Liver (tissue), 9 donors: ENCODE data around the gene ZNF490. TPM values are rescaled to one million over a fixed set of nuclear protein-coding genes. Genes with fewer than 3 reads are reported as not detected.

Experiments used
- DNase-seq: peaks from one replicate; pipeline ENCODE4 v3.0.0-alpha.2; 2017; ENCODE audit warnings: low spot score
- H3K27ac ChIP-seq, 2 donors: one replicate each; pipeline ENCODE4 v1.7.0; 2013; ENCODE audit warnings: inconsistent platforms in 2 of 2, low read length in 2 of 2, control low read depth in 1 of 2, low read depth in 1 of 2, mild to moderate bottlenecking in 1 of 2
- H3K27me3 ChIP-seq, 4 donors: one replicate each; pipeline versions ENCODE4 v1.6.1 to v1.7.0; 2013; ENCODE audit warnings: low read length in 3 of 4, inconsistent platforms in 1 of 4, mild to moderate bottlenecking in 1 of 4, moderate library complexity in 1 of 4; ENCODE audit not compliant: control insufficient read depth in 4 of 4, insufficient read depth in 4 of 4
- H3K36me3 ChIP-seq, 4 donors: one replicate each; pipeline versions ENCODE4 v1.6.1 to v1.7.0; 2013; ENCODE audit warnings: low read length in 3 of 4, mild to moderate bottlenecking in 3 of 4, low read depth in 1 of 4, moderate library complexity in 1 of 4; ENCODE audit not compliant: control insufficient read depth in 4 of 4, insufficient read depth in 3 of 4
- H3K4me1 ChIP-seq, 4 donors: one replicate each; pipeline versions ENCODE4 v1.6.1 to v1.7.0; 2013; ENCODE audit warnings: low read length in 3 of 4, mild to moderate bottlenecking in 3 of 4, moderate library complexity in 1 of 4; ENCODE audit not compliant: control insufficient read depth in 4 of 4, insufficient read depth in 4 of 4
- H3K4me3 ChIP-seq, 3 donors: one replicate each; pipeline versions ENCODE4 v1.6.1 to v1.7.0; 2013; ENCODE audit warnings: low read length in 3 of 3, control low read depth in 1 of 3, low read depth in 1 of 3, mild to moderate bottlenecking in 1 of 3
- H3K9ac ChIP-seq, 2 donors: one replicate each; pipeline ENCODE4 v1.7.0; 2013; ENCODE audit warnings: low read length in 2 of 2, mild to moderate bottlenecking in 2 of 2, moderate library complexity in 2 of 2, control low read depth in 1 of 2, low read depth in 1 of 2
- H3K9me3 ChIP-seq, 4 donors: one replicate each; pipeline versions ENCODE4 v1.6.1 to v1.7.0; 2013; ENCODE audit warnings: low read length in 3 of 4; ENCODE audit not compliant: control insufficient read depth in 4 of 4
- CTCF ChIP-seq: fragments of 150-350 bp; IDR thresholded peaks from 2 replicates; pipeline ENCODE4 v1.5.1; 2017; ENCODE audit warnings: improper control_type of control experiment, low read depth, low read length; ENCODE audit not compliant: missing input control
- EGR1 ChIP-seq, 2 donors: IDR thresholded peaks; 2 replicates each; pipeline ENCODE4 v1.6.1; 2016 to 2018; ENCODE audit warnings: antibody characterized with exemption in 2 of 2, low read depth in 2 of 2
- FOXA1 ChIP-seq: IDR thresholded peaks from 2 replicates; pipeline ENCODE4 v1.6.1; 2016; ENCODE audit warnings: antibody characterized with exemption
- FOXA2 ChIP-seq: IDR thresholded peaks from 2 replicates; pipeline ENCODE4 v1.6.1; 2016; ENCODE audit warnings: antibody characterized with exemption
- GABPA ChIP-seq, 2 donors: IDR thresholded peaks in 1 of 2; conservative IDR thresholded peaks in 1 of 2; 2 replicates each; pipeline ENCODE4 v1.6.1; 2016; ENCODE audit warnings: antibody characterized with exemption in 2 of 2, mild to moderate bottlenecking in 1 of 2, moderate library complexity in 1 of 2
- HNF4A ChIP-seq, 2 donors: conservative IDR thresholded peaks; 2 replicates each; pipeline ENCODE4 v1.6.1; 2016; ENCODE audit warnings: antibody characterized with exemption in 2 of 2, mild to moderate bottlenecking in 2 of 2
- HNF4G ChIP-seq: IDR thresholded peaks from 2 replicates; pipeline ENCODE4 v1.6.1; 2016; ENCODE audit warnings: antibody characterized with exemption
- JUND ChIP-seq, 2 donors: IDR thresholded peaks; 2 replicates each; pipeline ENCODE4 v1.6.1; 2016; ENCODE audit warnings: antibody characterized with exemption in 2 of 2
- MAX ChIP-seq: IDR thresholded peaks from 2 replicates; pipeline ENCODE4 v1.6.1; 2016; ENCODE audit warnings: antibody characterized with exemption
- NR2F2 ChIP-seq: IDR thresholded peaks from 2 replicates; pipeline ENCODE4 v1.6.1; 2016; ENCODE audit warnings: antibody characterized with exemption
- RAD21 ChIP-seq, 2 donors: IDR thresholded peaks; 2 replicates each; pipeline ENCODE4 v1.6.1; 2016; ENCODE audit warnings: antibody characterized with exemption in 2 of 2, mild to moderate bottlenecking in 2 of 2
- REST ChIP-seq: IDR thresholded peaks from 2 replicates; pipeline ENCODE4 v1.6.1; 2016; ENCODE audit warnings: antibody characterized with exemption, mild to moderate bottlenecking
- RXRA ChIP-seq, 2 donors: IDR thresholded peaks; 2 replicates each; pipeline ENCODE4 v1.6.1; 2017 to 2018; ENCODE audit warnings: antibody characterized with exemption in 2 of 2, mild to moderate bottlenecking in 1 of 2
- SP1 ChIP-seq: IDR thresholded peaks from 2 replicates; pipeline ENCODE4 v1.6.1; 2018; ENCODE audit warnings: antibody characterized with exemption, mild to moderate bottlenecking
- TAF1 ChIP-seq: conservative IDR thresholded peaks from 2 replicates; pipeline ENCODE4 v1.6.1; 2016; ENCODE audit warnings: antibody characterized with exemption, mild to moderate bottlenecking
- YY1 ChIP-seq: IDR thresholded peaks from 2 replicates; pipeline ENCODE4 v1.6.1; 2016; ENCODE audit warnings: antibody characterized with exemption, mild to moderate bottlenecking
- ZBTB33 ChIP-seq: IDR thresholded peaks from 2 replicates; pipeline ENCODE4 v1.6.1; 2016; ENCODE audit warnings: antibody characterized with exemption
- WGBS: extraction: QIAGEN DNeasy Blood & Tissue Kit; methylation state at CpG from one replicate; pipeline ENCODE4 v1.1.7; 2013; 5-methylcytosine and 5-hydroxymethylcytosine counted together
- polyA plus RNA-seq, 2 donors: library from polyadenylated mRNA; stranded (reverse) in 1 of 2; unstranded in 1 of 2; fragments of 200-250 nt in 1 of 2; fragments of >200 nt in 1 of 2; fragmentation: Nextera tagmentation in 1 of 2; extraction: Ambion mirVana in 1 of 2; gene quantifications; one replicate each; pipeline versions ENCODE4 v1.2.1 to v1.2.3, GENCODE V29; 2013 to 2015
- total RNA-seq, 2 donors: library from RNA; depleted of rRNA; stranded (reverse); fragments of >200 nt; gene quantifications; one replicate each; pipeline ENCODE4 v1.2.3, GENCODE V29; 2014
- TF ChIP-seq, protein P1 (sequence below): IDR thresholded peaks from 2 replicates; pipeline ENCODE4 v1.6.1; 2016; ENCODE audit warnings: antibody characterized with exemption
- donor health status: healthy.
- donor health status: healthy.
- donor health status: healthy.
- donor health status: healthy.
- donor health status: healthy.

The ZNF490 gene
- total and polyA plus RNA-seq, 4 donors: 0.93 to 6.1 (median 2.3) TPM

GRCh38 chr19:12655546-12655945 lies 44.9 kb upstream of the ZNF490 start:
- WGBS: 95% methylated on average over 8 of the region's 8 CpGs
- no peak for DNase-seq
- no peak overlapping the region for H3K27ac ChIP-seq
- no peak overlapping the region for H3K9ac ChIP-seq
- TF ChIP-seq RAD21 (IDR thresholded peaks at IDR 0.05) (no peak), SP1 (no peak), TAF1 (no peak), HNF4A (conservative IDR thresholded peaks at IDR 0.05) (no peak), GABPA (IDR thresholded peaks at IDR 0.05 in 1 of 2, conservative IDR thresholded peaks at IDR 0.05 in 1 of 2) (no peak), MAX (no peak)
- no peak overlapping the region for H3K4me3 ChIP-seq
- H3K27me3 ChIP-seq: no peaks in the 10 kb centered on the region
- H3K4me1 ChIP-seq: no peaks in the 10 kb centered on the region
- H3K36me3 ChIP-seq: peaks cover 0 to 31% (median 8%) of the 10 kb centered on the region in 4 donors
- H3K9me3 ChIP-seq: no peaks in the 10 kb centered on the region

- 96% methylated on average over 6 of the region's 6 CpGs for WGBS
- TF ChIP-seq, protein P1, sequence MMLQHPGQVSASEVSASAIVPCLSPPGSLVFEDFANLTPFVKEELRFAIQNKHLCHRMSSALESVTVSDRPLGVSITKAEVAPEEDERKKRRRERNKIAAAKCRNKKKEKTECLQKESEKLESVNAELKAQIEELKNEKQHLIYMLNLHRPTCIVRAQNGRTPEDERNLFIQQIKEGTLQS: no peak
- TF ChIP-seq REST (no peak), HNF4A (conservative IDR thresholded peaks at IDR 0.05) (no peak), EGR1 (IDR thresholded peaks at IDR 0.05; ENCODE audit: low read depth in 2 of 2) (no peak), RXRA (IDR thresholded peaks at IDR 0.05) (no peak), SP1 (no peak), CTCF (no peak), MAX (no peak), ZBTB33 (no peak), GABPA (IDR thresholded peaks at IDR 0.05 in 1 of 2, conservative IDR thresholded peaks at IDR 0.05 in 1 of 2) (no peak), FOXA1 (no peak), YY1 (no peak), RAD21 (IDR thresholded peaks at IDR 0.05) (no peak), FOXA2 (no peak), TAF1 (no peak), HNF4G (no peak), NR2F2 (no peak), JUND (IDR thresholded peaks at IDR 0.05) (no peak)
- peaks cover 5 to 8% (median 6%) of the 10 kb centered on the region in 4 donors for H3K4me1 ChIP-seq
- H3K9ac ChIP-seq: no peak overlapping the region
- H3K9me3 ChIP-seq: no peaks in the 10 kb centered on the region
- no peak overlapping the region for H3K4me3 ChIP-seq
- H3K27me3 ChIP-seq: no peaks in the 10 kb centered on the region
- DNase-seq: no peak
- H3K36me3 ChIP-seq: peaks cover 0 to 20% (median 4%) of the 10 kb centered on the region in 4 donors
- H3K27ac ChIP-seq: no peak overlapping the region
Observed at GRCh38 chr19:12652219-12652618, 41.6 kb upstream of the ZNF490 start.
